Measurements from ENCODE around the gene FAM124B. TPM values are rescaled to one million over a fixed set of nuclear protein-coding genes. Genes with fewer than 3 reads are reported as not detected.

FAM124B gene
- polyA plus RNA-seq, 1 donor (not counting 4 experiments of a cell fraction or from before 2014, with no cell fraction given), result 0.03 TPM

GRCh38 chr2:224395620-224396390, 6.1 kb downstream of the FAM124B start:
- no peak overlapping the region for H3K9ac ChIP-seq (ENCODE audit: control insufficient read depth, extremely low read depth, insufficient read depth, low read length)
- H3K79me2 ChIP-seq (ENCODE audit: control insufficient read depth, insufficient read depth, low read length), result no peaks in the 10 kb centered on the region
- no peaks in the 10 kb centered on the region for H3K4me1 ChIP-seq (ENCODE audit: control insufficient read depth, extremely low read depth, insufficient read depth, low read length)
- DNase-seq (ENCODE audit: low read depth, low spot score), result no peak
- H3K9me3 ChIP-seq (ENCODE audit: control insufficient read depth, low read depth, low read length), result no peaks in the 10 kb centered on the region
- no peak overlapping the region for H3K27ac ChIP-seq (ENCODE audit: control insufficient read depth, insufficient read depth, low read length)
- H3K36me3 ChIP-seq (ENCODE audit: control insufficient read depth in 2 of 2, extremely low read depth in 1 of 2, insufficient read depth in 2 of 2, low read length in 2 of 2), result no peaks in the 10 kb centered on the region
- H3K4me3 ChIP-seq (ENCODE audit: control insufficient read depth in 2 of 3, extremely low read depth in 1 of 3, insufficient read depth in 2 of 3, low read depth in 1 of 3, low read length in 3 of 3), result no peak overlapping the region
- H3K4me2 ChIP-seq (ENCODE audit: control insufficient read depth, extremely low read depth, insufficient read depth, low read depth, low read length), result no peak overlapping the region
- no peak for FAIRE-seq
- H3K27me3 ChIP-seq (ENCODE audit: control insufficient read depth, extremely low read depth, insufficient read depth, low read length), result no peaks in the 10 kb centered on the region
- TF ChIP-seq EZH2 (IDR thresholded peaks at IDR 0.05; ENCODE audit: low read length) (no peak), CTCF (optimal IDR thresholded peaks at IDR 0.05 in 1 of 3, IDR thresholded peaks at IDR 0.05 in 1 of 3, conservative IDR thresholded peaks at IDR 0.05 in 1 of 3; ENCODE audit: extremely low read depth in 1 of 3, insufficient read depth in 2 of 3, low read length in 3 of 3) (no peak)
- H4K20me1 ChIP-seq (ENCODE audit: control insufficient read depth, extremely low read depth, insufficient read depth, low read length), result no peaks in the 10 kb centered on the region
- no peak overlapping the region for H2AFZ ChIP-seq (ENCODE audit: control insufficient read depth, low read length)
- no peaks in the 10 kb centered on the region for H3K9me1 ChIP-seq (ENCODE audit: control insufficient read depth, extremely low read depth, insufficient read depth, low read length)
- dilution Hi-C loops (cut with MboI; ENCODE audit: extremely low pct_ligation_motif_present, low sequenced_read_pairs), result no loop called here

GRCh38 chr2:224393157-224393872, 8.6 kb downstream of the FAM124B start:
- Histone ChIP-seq H4K20me1 (ENCODE audit: control insufficient read depth, extremely low read depth, insufficient read depth, low read length) (no peaks in the 10 kb centered on the region), H3K9ac (ENCODE audit: control insufficient read depth, extremely low read depth, insufficient read depth, low read length) (no peak overlapping the region), H3K4me3 (ENCODE audit: control insufficient read depth in 2 of 3, extremely low read depth in 1 of 3, insufficient read depth in 2 of 3, low read depth in 1 of 3, low read length in 3 of 3) (no peak overlapping the region), H3K27me3 (ENCODE audit: control insufficient read depth, extremely low read depth, insufficient read depth, low read length) (no peaks in the 10 kb centered on the region), H3K27ac (ENCODE audit: control insufficient read depth, insufficient read depth, low read length) (no peak overlapping the region), H3K79me2 (ENCODE audit: control insufficient read depth, insufficient read depth, low read length) (no peaks in the 10 kb centered on the region), H2AFZ (ENCODE audit: control insufficient read depth, low read length) (no peak overlapping the region), H3K9me3 (ENCODE audit: control insufficient read depth, low read depth, low read length) (no peaks in the 10 kb centered on the region), H3K36me3 (ENCODE audit: control insufficient read depth in 2 of 2, extremely low read depth in 1 of 2, insufficient read depth in 2 of 2, low read length in 2 of 2) (no peaks in the 10 kb centered on the region), H3K4me1 (ENCODE audit: control insufficient read depth, extremely low read depth, insufficient read depth, low read length) (no peaks in the 10 kb centered on the region), H3K4me2 (ENCODE audit: control insufficient read depth, extremely low read depth, insufficient read depth, low read depth, low read length) (no peak overlapping the region), H3K9me1 (ENCODE audit: control insufficient read depth, extremely low read depth, insufficient read depth, low read length) (no peaks in the 10 kb centered on the region)
- dilution Hi-C loops (cut with MboI; ENCODE audit: extremely low pct_ligation_motif_present, low sequenced_read_pairs), result no loop called here
- FAIRE-seq (no peak), DNase-seq (ENCODE audit: low read depth, low spot score) (no peak)
- TF ChIP-seq EZH2 (IDR thresholded peaks at IDR 0.05; ENCODE audit: low read length) (no peak), CTCF (optimal IDR thresholded peaks at IDR 0.05 in 1 of 3, IDR thresholded peaks at IDR 0.05 in 1 of 3, conservative IDR thresholded peaks at IDR 0.05 in 1 of 3; ENCODE audit: extremely low read depth in 1 of 3, insufficient read depth in 2 of 3, low read length in 3 of 3) (no peak)

All from keratinocyte (primary cell).